Panc1 (cell line): Measurements from ENCODE around the gene NIT2. TPM values are rescaled to one million over a fixed set of nuclear protein-coding genes. Genes with fewer than 3 reads are reported as not detected.

ENCODE experiments used
- ATAC-seq: fragments of 200-7000 bp; cut with Tn5 transposase; 2 replicates; pipeline ENCODE4 v1.9.1; 2020; ENCODE audit warnings: mild to moderate bottlenecking, moderate library complexity
- BruUV-seq: library from RNA; stranded (reverse); fragments of 400-500 nt; replicated peaks from 2 replicates; lab custom pipeline; 2021; lab: Mats Ljungman, UMichigan
- CTCF ChIA-PET: fragments of 300-600 bp; sonication (Branson Sonifier 250); formaldehyde crosslinking; loops from one replicate; lab custom pipeline; 2022; ENCODE audit warnings: antibody characterized with exemption; lab: Charles Lee
- POLR2A ChIA-PET: fragments of 300-600 bp; sonication (Branson Sonifier 250); formaldehyde crosslinking; loops from one replicate; lab custom pipeline; 2022; ENCODE audit warnings: antibody characterized with exemption; lab: Charles Lee
- DNase-seq: peaks from one replicate; pipeline ENCODE4 v3.0.0-alpha.2; 2010; ENCODE audit warnings: low read depth, low spot score
- H3K27ac ChIP-seq: 2 replicates; pipeline ENCODE4 v1.5.1; 2011; ENCODE audit warnings: mild to moderate bottlenecking, low read length, inconsistent platforms
- H3K27me3 ChIP-seq: fragments of 200-500 bp; sonication (Bioruptor generic); 2 replicates; pipeline ENCODE4 v1.6.0; 2014; ENCODE audit warnings: low read length, inconsistent platforms; ENCODE audit not compliant: control insufficient read depth, insufficient read depth
- H3K36me3 ChIP-seq: fragments of 200-500 bp; sonication (Bioruptor generic); 2 replicates; pipeline ENCODE4 v1.5.1; 2014; ENCODE audit warnings: inconsistent platforms, mild to moderate bottlenecking, low read length, moderate library complexity; ENCODE audit not compliant: control insufficient read depth, insufficient read depth
- H3K4me1 ChIP-seq: 2 replicates; pipeline ENCODE4 v1.5.1; 2011; ENCODE audit warnings: inconsistent platforms, mild to moderate bottlenecking, low read length, moderate library complexity; ENCODE audit not compliant: control insufficient read depth, insufficient read depth
- H3K4me3 ChIP-seq, 2 experiments: 2 replicates each; pipeline ENCODE4 v1.5.1; 2011 to 2012; ENCODE audit warnings: low read depth in 2 of 2, low read length in 2 of 2, mild to moderate bottlenecking in 2 of 2, inconsistent platforms in 1 of 2, moderate library complexity in 1 of 2
- H3K9me3 ChIP-seq: fragments of 200-500 bp; sonication (Bioruptor generic); 2 replicates; pipeline ENCODE4 v1.5.1; 2014; ENCODE audit warnings: low read depth, mild to moderate bottlenecking, inconsistent platforms, low read length, moderate library complexity; ENCODE audit not compliant: control insufficient read depth, insufficient read depth
- POLR2AphosphoS5 ChIP-seq: IDR thresholded peaks from 2 replicates; pipeline ENCODE4 v1.6.1; 2012; ENCODE audit warnings: mild to moderate bottlenecking, low read depth, low read length, moderate library complexity
- SIN3A ChIP-seq: IDR thresholded peaks from 2 replicates; pipeline ENCODE4 v1.6.1; 2012; ENCODE audit warnings: low read depth, mild to moderate bottlenecking, low read length, moderate library complexity, borderline replicate concordance; ENCODE audit not compliant: insufficient read depth
- TCF7L2 ChIP-seq: IDR thresholded peaks from 2 replicates; pipeline ENCODE4 v1.6.1; 2011; ENCODE audit warnings: mild to moderate bottlenecking, low read depth, low read length, inconsistent platforms
- in situ Hi-C: cut with HindIII; loops from 2 replicates; pipeline ENCODE4 v1.10.0; 2016; ENCODE audit warnings: low sequenced_read_pairs, low pct_unique_long_range_greater_than_20kb
- intact Hi-C: fragments of 100-400 bp; cut with micrococcal nuclease; formaldehyde crosslinking; loops from one replicate; pipeline ENCODE4 v1.10.0; 2022; ENCODE audit not compliant: unreplicated experiment
- total RNA-seq: library from RNA; stranded (reverse); gene quantifications from one replicate; pipeline ENCODE4 v1.2.1, GENCODE V29; 2021; ENCODE audit not compliant: unreplicated experiment
- TF ChIP-seq, protein P1 (sequence below), 2 experiments: IDR thresholded peaks; 2 replicates each; pipeline ENCODE4 v1.6.1; 2011 to 2012; ENCODE audit warnings: low read depth in 2 of 2, control low read depth in 1 of 2, low read length in 1 of 2, mild to moderate bottlenecking in 1 of 2, moderate library complexity in 1 of 2; ENCODE audit not compliant: insufficient read depth in 1 of 2
- TF ChIP-seq, protein P2 (sequence below): fragments of 450-650 bp; IDR thresholded peaks from 2 replicates; pipeline ENCODE4 v1.5.1; 2017; ENCODE audit warnings: mild to moderate bottlenecking

Gene NIT2
- total RNA-seq, 1 experiment from 2014 or later = 97.2 TPM

DNA sequence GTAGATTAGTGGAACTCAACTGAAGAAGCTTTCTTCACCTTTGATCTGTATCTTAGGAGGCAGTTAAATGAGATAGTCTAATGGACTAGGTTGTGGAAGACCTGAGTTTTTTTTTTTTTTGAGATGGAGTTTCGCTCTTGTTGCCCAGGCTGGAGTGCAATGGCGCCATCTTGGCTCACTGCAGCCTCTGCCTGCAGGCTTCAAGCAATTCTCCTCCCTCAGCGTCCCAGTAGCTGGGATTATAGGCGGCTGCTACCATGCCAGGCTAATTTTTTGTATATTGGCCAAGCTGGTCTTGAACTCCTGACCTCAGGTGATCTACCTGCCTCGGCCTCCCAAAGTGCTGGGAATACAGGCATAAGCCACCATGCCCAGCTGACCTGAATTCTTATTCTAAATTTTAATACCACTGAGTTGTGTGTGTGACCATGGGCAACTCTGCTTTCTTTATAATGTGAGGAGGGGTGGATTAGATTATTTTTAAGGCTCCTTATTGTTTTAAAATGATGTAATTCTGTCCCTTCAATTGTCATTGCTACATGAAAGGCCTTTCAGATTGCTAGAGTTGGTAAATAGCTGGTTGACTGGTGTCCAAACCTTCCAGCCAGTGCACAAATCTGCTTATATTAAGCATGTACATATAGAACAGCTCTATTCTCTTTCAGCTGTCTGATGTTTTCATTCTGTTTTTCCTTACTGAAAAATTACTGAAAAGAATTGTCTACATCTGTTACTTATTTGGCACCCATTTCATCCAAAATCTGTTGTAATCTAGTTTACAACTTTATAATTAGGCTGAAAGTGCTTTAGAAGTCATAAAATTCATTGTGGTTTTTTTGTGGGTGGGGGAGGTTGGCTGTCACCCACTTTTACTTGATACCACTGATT is 69.0 kb downstream of the NIT2 start:
- ATAC-seq (no peak), DNase-seq (no peak)
- TF ChIP-seq, protein P1, sequence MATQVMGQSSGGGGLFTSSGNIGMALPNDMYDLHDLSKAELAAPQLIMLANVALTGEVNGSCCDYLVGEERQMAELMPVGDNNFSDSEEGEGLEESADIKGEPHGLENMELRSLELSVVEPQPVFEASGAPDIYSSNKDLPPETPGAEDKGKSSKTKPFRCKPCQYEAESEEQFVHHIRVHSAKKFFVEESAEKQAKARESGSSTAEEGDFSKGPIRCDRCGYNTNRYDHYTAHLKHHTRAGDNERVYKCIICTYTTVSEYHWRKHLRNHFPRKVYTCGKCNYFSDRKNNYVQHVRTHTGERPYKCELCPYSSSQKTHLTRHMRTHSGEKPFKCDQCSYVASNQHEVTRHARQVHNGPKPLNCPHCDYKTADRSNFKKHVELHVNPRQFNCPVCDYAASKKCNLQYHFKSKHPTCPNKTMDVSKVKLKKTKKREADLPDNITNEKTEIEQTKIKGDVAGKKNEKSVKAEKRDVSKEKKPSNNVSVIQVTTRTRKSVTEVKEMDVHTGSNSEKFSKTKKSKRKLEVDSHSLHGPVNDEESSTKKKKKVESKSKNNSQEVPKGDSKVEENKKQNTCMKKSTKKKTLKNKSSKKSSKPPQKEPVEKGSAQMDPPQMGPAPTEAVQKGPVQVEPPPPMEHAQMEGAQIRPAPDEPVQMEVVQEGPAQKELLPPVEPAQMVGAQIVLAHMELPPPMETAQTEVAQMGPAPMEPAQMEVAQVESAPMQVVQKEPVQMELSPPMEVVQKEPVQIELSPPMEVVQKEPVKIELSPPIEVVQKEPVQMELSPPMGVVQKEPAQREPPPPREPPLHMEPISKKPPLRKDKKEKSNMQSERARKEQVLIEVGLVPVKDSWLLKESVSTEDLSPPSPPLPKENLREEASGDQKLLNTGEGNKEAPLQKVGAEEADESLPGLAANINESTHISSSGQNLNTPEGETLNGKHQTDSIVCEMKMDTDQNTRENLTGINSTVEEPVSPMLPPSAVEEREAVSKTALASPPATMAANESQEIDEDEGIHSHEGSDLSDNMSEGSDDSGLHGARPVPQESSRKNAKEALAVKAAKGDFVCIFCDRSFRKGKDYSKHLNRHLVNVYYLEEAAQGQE (IDR thresholded peaks at IDR 0.05; ENCODE audit: insufficient read depth in 1 of 2, low read depth in 2 of 2, low read length in 1 of 2) = no peak
- no peak for TF ChIP-seq POLR2AphosphoS5
- TF ChIP-seq, protein P2, sequence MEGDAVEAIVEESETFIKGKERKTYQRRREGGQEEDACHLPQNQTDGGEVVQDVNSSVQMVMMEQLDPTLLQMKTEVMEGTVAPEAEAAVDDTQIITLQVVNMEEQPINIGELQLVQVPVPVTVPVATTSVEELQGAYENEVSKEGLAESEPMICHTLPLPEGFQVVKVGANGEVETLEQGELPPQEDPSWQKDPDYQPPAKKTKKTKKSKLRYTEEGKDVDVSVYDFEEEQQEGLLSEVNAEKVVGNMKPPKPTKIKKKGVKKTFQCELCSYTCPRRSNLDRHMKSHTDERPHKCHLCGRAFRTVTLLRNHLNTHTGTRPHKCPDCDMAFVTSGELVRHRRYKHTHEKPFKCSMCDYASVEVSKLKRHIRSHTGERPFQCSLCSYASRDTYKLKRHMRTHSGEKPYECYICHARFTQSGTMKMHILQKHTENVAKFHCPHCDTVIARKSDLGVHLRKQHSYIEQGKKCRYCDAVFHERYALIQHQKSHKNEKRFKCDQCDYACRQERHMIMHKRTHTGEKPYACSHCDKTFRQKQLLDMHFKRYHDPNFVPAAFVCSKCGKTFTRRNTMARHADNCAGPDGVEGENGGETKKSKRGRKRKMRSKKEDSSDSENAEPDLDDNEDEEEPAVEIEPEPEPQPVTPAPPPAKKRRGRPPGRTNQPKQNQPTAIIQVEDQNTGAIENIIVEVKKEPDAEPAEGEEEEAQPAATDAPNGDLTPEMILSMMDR = no peak
- no peak for TF ChIP-seq SIN3A
- no peak for TF ChIP-seq TCF7L2
- CTCF ChIA-PET = no interaction called here
- H3K9me3 ChIP-seq = peaks cover 8% of the 10 kb centered on the region; the same call in 1 of the 2 replicates
- in situ Hi-C loops (no loop called here), intact Hi-C loops (loop anchor here (10.0 kb wide), 1 partner anchor 191 kb away; no protein-coding TSS in a partner anchor)
- POLR2A ChIA-PET = interaction anchor here (0.7 kb wide), 1 partner anchor 242 kb away, joined by 8 read pairs; no protein-coding TSS in a partner anchor
- BruUV-seq = no TSS peak
- H3K4me1 ChIP-seq = peaks cover 2% of the 10 kb centered on the region; the same call in 1 of the 2 replicates
- H3K27ac ChIP-seq = peak overlapping the region; percentile 98
- peak overlapping the region; percentile 74 to 87 for H3K4me3 ChIP-seq
- H3K36me3 ChIP-seq = no peaks in the 10 kb centered on the region
- H3K27me3 ChIP-seq = no peaks in the 10 kb centered on the region

DNA sequence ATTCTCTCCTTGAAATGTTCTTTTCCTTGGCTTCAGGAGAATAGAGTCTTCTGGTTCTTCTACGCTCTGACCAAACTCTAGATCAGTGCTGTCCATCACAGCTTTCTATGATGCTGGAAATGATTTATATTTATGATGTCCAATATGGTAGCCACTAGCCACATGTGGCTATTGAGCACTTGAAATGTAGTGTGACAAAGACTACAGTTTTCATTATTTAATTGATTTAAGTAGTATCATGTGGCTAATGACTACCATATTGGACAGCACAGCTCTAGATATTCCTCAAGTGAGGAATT is 69.6 kb downstream of the NIT2 start:
- CTCF ChIA-PET = no interaction called here
- DNase-seq (no peak), ATAC-seq (no peak)
- in situ Hi-C loops (no loop called here), intact Hi-C loops (loop anchor here (10.0 kb wide), 1 partner anchor 191 kb away; no protein-coding TSS in a partner anchor)
- Histone ChIP-seq H3K27me3 (no peaks in the 10 kb centered on the region), H3K4me1 (no peaks in the 10 kb centered on the region; the same call in 1 of the 2 replicates), H3K27ac (no peak overlapping the region; the same call in 1 of the 2 replicates), H3K4me3 (no peak overlapping the region), H3K9me3 (peaks cover 8% of the 10 kb centered on the region; the same call in 1 of the 2 replicates), H3K36me3 (no peaks in the 10 kb centered on the region)
- POLR2A ChIA-PET = interaction anchor here (0.7 kb wide), 1 partner anchor 241 kb away, joined by 8 read pairs; no protein-coding TSS in a partner anchor
- TF ChIP-seq, protein P1 (IDR thresholded peaks at IDR 0.05; ENCODE audit: insufficient read depth in 1 of 2, low read depth in 2 of 2, low read length in 1 of 2) = no peak
- TF ChIP-seq TCF7L2 = no peak
- TF ChIP-seq, protein P2 = no peak
- no peak for TF ChIP-seq POLR2AphosphoS5
- TF ChIP-seq SIN3A = no peak
- BruUV-seq = no TSS peak
